UCSD-AML1 (cell line): ENCODE data around the gene MRPL58.
A peak's percentile ranks its signal among the peaks of the same experiment; 100 is the strongest.

Experiments used
- DNase-seq: peaks from one replicate; lab custom pipeline; 2025; ENCODE audit not compliant: unreplicated experiment; lab: John Stamatoyannopoulos, UW

The MRPL58 gene

GRCh38 chr17:75046407-75047289 lies 34.2 kb downstream of the MRPL58 start, which contains the start of the genes ATP5PD and KCTD2:
ATP5PD (minus strand) TSS chr17:75046969; CDS start chr17:75042650, 4,319 bp downstream.
KCTD2 (plus strand) TSS chr17:75047225; CDS start chr17:75047251, 26 bp downstream.
- peak; percentile 97 for DNase-seq

DNA sequence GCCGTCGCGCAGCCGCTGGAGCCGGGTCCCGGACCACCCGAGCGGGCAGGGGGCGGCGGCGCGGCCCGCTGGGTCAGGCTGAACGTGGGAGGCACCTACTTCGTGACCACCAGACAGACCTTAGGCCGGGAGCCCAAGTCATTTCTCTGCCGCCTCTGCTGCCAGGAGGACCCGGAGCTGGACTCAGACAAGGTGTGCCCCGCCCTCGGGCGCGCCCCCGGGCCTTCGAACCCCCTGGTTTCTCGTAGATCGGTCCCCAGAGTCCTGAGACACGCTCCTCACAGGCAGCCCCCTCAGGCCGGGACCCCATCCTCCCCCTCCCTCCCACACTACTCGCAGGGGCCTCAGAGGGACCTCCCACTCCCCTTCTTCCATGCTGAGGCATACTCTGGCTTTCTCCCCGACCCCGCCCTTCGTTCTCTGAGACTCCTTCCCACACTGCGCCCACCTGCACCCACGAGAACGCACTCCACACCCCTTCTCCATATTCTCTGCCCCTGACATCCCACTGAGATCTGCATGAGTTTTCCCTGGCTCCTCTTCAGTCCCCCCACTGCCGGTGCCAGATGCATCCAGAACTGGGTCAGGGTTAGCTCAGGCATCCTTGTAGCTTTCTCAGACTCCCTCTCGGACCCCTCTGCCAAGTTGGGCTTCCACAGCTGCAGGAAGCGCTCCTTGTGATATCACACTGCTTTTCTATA lies 35.1 kb downstream of the MRPL58 start:
- DNase-seq = no peak

DNA sequence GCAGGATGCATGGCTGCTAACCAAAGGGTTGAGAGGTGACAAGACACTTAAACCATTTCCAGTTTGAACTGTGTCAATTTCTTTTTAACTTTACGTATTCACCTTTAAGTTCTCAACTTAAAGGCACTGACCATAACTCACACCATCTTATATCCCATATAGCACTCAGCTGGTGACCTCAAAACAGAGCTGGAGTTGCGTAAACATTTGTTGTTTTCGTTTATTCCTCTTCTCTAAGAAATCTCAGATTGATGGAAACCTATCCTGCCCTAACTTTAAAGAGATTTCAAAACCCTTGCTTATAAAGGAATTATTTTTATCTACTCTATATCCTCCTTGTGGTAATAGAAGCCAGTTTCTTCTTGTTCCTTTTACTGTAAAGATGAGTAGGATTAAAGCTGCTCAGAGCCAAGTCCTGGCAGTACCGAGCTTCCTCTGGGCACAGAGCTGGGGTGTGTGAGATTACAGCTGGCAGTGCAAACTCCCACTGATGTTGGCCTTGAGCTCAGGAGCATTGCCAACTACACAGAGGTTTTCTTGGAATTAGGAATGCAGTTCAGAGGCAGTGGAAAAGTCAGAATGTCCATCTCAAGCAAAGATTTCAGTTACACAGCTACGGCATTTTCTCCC lies 35.9 kb downstream of the MRPL58 start:
- DNase-seq = no peak

- no peak for DNase-seq
Observed at GRCh38 chr17:75049057-75049456, 36.6 kb downstream of the MRPL58 start.

DNA sequence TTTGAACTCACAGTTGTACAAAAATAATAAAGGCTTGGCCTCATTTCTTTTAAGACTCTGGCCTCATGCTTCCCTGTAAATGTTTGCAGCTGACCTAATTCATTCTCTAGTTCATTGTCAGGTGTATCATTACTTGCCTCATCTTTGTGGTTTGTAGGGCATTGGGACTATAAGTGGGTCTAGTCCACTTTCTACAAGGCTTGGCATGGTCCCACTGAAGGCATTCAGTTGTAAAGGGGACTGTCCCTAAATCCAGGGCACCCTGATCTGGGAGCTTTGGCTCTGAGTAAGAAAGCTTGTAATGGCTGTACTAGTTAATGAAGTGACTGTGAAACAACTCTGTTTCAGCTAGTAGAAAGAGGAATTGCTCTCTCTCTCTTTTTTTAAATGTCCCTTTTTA lies 37.2 kb downstream of the MRPL58 start:
- DNase-seq = no peak

- DNase-seq = no peak
Observed at GRCh38 chr17:75051941-75052340, 39.5 kb downstream of the MRPL58 start.

DNA sequence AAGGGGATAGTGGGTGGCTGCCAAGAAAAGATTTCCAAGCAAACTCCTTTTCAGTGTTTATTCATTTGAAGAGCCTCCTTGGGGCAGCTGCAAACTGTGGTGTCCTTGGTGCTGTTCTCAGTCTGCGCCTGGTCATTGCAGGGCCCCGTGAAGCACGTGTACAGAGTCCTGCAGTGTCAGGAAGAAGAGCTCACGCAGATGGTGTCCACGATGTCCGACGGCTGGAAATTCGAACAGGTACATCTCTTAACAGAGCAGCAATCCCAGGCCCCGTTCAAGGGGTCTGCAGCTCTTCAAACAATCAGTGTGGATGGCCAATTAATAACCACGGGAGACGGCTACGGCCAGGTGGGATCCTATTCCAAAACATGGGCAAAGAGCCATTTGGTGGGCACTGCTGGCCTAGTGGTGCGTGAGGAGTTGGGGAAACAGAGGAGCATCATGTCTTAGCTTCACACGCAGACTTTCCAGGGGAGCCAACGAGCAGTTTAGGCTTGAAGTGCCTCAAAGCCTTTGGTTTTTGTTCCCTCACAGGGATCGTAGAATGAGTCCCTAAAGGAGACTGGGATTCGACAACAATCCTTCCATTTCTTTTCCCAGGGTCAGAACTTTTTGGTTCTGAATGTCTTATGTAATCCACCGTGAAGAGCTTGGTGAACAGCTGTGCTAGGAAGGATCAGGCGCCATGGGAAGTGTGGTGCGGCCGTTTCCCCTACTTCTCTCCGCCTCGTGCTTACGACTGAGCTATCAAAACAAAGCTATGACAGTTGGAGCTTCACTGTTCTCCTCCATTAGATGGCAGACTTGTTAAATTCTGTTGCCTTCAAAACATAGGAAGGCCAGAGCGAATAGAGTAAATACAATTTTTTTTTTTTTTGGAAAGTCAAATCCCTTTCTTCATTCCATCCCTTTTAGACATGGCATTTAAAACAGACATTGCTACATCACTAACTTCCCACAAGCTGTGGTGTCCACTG lies 47.2 kb downstream of the MRPL58 start:
- no peak for DNase-seq

GRCh38 chr17:75060434-75061054 lies 48.1 kb downstream of the MRPL58 start:
- DNase-seq = no peak

- DNase-seq = no peak
Observed at GRCh38 chr17:75061055-75061438, 48.6 kb downstream of the MRPL58 start.

- DNase-seq = no peak
Observed at GRCh38 chr17:75061618-75062017, 49.1 kb downstream of the MRPL58 start.

DNA sequence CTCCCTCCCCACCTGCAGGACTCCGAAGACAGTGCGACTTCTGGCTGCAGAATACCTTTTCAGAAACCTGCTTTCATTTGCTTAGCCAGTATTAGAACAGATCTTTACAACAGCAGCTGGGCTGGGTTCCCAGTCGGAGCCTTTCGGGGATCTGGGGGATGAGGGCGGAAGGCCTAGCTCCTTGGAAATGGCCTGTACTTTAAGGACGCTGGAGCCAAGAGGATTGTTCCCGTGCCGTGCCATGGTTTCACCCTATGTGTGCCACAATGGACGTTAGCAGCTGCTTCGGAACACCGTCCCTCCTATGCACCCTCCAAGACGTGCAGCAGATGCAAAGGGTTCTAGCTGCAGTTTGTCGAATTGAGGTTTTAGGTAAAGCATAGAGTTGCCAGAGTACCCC lies 50.7 kb downstream of the MRPL58 start:
- DNase-seq = no peak

DNA sequence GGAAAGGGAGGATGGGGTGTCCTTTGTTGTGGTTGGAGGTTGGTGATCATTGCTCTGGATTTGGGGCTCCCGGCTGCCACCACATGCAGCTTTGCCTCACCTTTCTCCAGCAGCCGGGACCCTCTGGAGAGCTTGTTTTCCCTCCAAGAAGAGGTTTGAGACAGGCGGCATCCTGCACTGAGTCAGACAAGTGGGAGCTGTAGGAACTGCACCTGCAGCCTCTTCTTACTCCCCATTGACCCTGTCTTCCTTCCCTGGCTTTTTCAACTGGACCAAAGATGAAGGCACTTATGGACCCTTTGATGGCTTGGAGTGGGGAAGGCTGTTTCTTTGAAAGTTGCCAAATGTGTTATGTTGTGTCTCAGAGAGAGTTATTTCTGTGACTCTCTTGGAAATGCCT lies 51.2 kb downstream of the MRPL58 start:
- DNase-seq = no peak

DNA sequence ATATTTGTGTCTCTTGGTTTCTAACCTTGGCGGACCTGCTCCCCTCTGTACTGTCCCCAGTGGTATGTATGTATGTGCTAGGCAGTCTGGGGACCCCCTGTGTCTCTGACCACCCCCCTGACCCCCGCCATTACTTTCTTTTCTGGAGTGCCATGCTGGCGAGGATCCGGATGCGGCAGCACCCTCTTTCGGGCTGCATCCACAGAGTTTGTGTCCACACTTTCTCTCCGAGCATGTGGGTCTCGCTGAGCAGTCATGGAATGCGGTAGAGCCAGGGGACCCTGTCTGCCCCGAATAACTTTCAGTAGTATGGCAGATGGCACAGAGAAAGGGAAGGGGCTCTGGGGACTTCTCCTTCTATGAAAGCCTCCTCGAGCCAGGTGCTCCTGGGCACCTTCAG lies 51.6 kb downstream of the MRPL58 start:
- DNase-seq = no peak

- DNase-seq = no peak
Observed at GRCh38 chr17:75064460-75064859, 52.0 kb downstream of the MRPL58 start.

DNA sequence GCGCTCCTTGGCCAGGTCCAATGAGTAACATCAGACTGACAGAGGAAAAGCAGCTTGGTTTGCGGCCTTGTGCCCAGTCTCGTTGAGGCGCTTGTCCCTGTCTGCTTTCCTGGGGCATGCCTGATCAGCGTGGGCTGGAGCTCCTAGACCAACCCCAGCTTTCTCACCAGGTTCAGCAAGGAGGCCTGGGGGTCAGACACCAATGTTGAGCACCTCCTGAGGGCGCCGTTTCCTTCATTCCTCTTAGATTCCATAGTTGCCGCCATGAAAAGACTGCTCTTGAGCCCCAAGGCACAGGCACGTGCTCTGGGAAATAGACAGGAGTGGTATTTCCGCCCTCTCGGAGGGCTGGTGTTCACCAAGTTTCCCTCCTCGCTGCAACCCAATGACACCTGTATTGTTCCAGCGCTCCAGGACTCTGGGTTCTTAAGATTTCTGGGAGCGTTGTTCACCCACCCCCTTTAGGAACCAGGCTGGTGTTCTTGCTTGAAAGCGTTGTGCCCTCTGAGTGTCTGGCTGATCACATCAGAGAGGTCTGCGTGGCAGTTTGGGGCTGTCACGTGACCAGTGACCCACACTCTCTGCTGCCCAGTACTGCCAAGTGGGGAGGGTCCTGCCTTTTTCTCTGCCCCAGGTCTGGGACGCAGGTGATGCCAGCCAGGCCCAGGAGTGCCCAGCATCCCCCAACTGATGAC lies 52.5 kb downstream of the MRPL58 start:
- no peak for DNase-seq

- no peak for DNase-seq
Observed at GRCh38 chr17:75065562-75066151, 53.2 kb downstream of the MRPL58 start.

GRCh38 chr17:75067856-75068255 lies 55.4 kb downstream of the MRPL58 start:
- DNase-seq = peak; percentile 42

DNA sequence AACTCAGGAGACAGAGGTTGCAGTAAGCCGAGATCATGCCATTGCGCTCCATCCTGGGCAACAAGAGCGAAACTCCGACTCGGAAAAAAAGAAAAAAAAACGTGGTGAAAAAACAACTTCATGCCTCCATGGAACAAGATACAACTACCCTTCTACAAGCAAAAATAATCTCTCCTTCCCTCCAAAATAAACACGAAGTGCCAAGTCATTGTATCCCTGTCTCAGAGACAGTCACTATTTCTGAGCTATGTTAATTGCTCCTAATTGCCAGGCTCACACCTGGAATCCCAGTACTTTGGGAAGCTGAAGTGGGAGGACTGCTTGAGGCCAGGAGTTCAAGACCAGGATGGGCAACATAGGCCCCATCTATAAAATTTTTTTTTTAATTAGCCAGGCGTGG lies 56.3 kb downstream of the MRPL58 start:
- DNase-seq = no peak

GRCh38 chr17:75069783-75070182 lies 57.3 kb downstream of the MRPL58 start:
- no peak for DNase-seq
